SK-N-SH (cell line): ENCODE measurements around the gene SH3TC1. TPM values are rescaled to one million over a fixed set of nuclear protein-coding genes. Genes with fewer than 3 reads are reported as not detected.

Experiments
- CTCF ChIA-PET: fragments of 300-600, 350-600 bp; formaldehyde crosslinking; extraction: SDS; loops from one replicate; lab custom pipeline; 2021; lab: Yijun Ruan, JAX
- POLR2A ChIA-PET: fragments of 350-600 bp; sonication (Branson Sonifier 250); formaldehyde crosslinking; extraction: SDS; loops from one replicate; lab custom pipeline; 2020; ENCODE audit warnings: antibody characterized with exemption, inconsistent platforms; lab: Yijun Ruan, JAX
- DNase-seq: peaks from one replicate; pipeline ENCODE4 v3.0.0; 2012
- H2AFZ ChIP-seq: fragments of 200-600 bp; sonication (generic); 2 replicates; pipeline ENCODE4 v1.8.1; 2016; ENCODE audit warnings: antibody characterized with exemption, mild to moderate bottlenecking, low read depth
- H3F3A ChIP-seq: fragments of 200-600 bp; sonication (generic); replicated peaks from 2 replicates; pipeline ENCODE3; 2016; ENCODE audit warnings: antibody characterized with exemption, mild to moderate bottlenecking; ENCODE audit not compliant: insufficient read depth
- H3K27ac ChIP-seq, 2 experiments: fragments of 200-500 bp in 1 of 2; fragments of 200-600 bp in 1 of 2; sonication (Bioruptor generic) in 1 of 2; sonication (generic), shearing (Covaris generic) in 1 of 2; 2 replicates each; pipeline versions ENCODE4 v1.5.1 to v1.6.1; 2014 to 2016; ENCODE audit warnings: low read depth in 2 of 2, inconsistent platforms in 1 of 2, low read length in 1 of 2, mild to moderate bottlenecking in 1 of 2, mixed read lengths in 1 of 2
- H3K27me3 ChIP-seq: fragments of 200-600 bp; sonication (generic), shearing (Covaris generic); 2 replicates; pipeline ENCODE4 v1.6.1; 2016; ENCODE audit warnings: mixed run types; ENCODE audit not compliant: insufficient read depth
- H3K36me3 ChIP-seq, 2 experiments: fragments of 200-500 bp in 1 of 2; fragments of 200-600 bp in 1 of 2; sonication (Bioruptor generic) in 1 of 2; sonication (generic) in 1 of 2; replicated peaks in 1 of 2; 2 replicates each; pipeline versions ENCODE3 to v1.5.1; 2014 to 2016; ENCODE audit warnings: low read length in 1 of 2, mild to moderate bottlenecking in 1 of 2; ENCODE audit not compliant: insufficient read depth in 2 of 2, control insufficient read depth in 1 of 2
- H3K4me1 ChIP-seq, 2 experiments: fragments of 200-500 bp in 1 of 2; fragments of 200-600 bp in 1 of 2; sonication (Bioruptor generic) in 1 of 2; sonication (generic), shearing (Covaris generic) in 1 of 2; 2 replicates each; pipeline versions ENCODE4 v1.5.1 to v1.6.1; 2014 to 2016; ENCODE audit warnings: low read depth in 1 of 2, low read length in 1 of 2, mixed run types in 1 of 2; ENCODE audit not compliant: insufficient read depth in 2 of 2, control insufficient read depth in 1 of 2
- H3K4me2 ChIP-seq: fragments of 200-600 bp; sonication (generic), shearing (Covaris generic); 2 replicates; pipeline ENCODE4 v1.6.1; 2017; ENCODE audit warnings: mixed run types
- H3K4me3 ChIP-seq, 2 experiments: fragments of 200-500 bp in 1 of 2; fragments of 200-600 bp in 1 of 2; sonication (Bioruptor generic) in 1 of 2; sonication (generic), shearing (Covaris generic) in 1 of 2; 2 replicates each; pipeline versions ENCODE4 v1.5.1 to v1.8.1; 2014 to 2016; ENCODE audit warnings: low read depth in 2 of 2, inconsistent platforms in 1 of 2, low read length in 1 of 2, mild to moderate bottlenecking in 1 of 2, mixed read lengths in 1 of 2, moderate library complexity in 1 of 2
- H3K79me2 ChIP-seq: fragments of 200-600 bp; sonication (generic); 2 replicates; pipeline ENCODE4 v1.8.1; 2017; ENCODE audit warnings: mild to moderate bottlenecking; ENCODE audit not compliant: insufficient read depth
- H3K9ac ChIP-seq: fragments of 200-600 bp; sonication (generic); 2 replicates; pipeline ENCODE4 v1.6.1; 2017; ENCODE audit warnings: mixed run types
- H3K9me2 ChIP-seq: fragments of 200-600 bp; sonication (generic); 2 replicates; pipeline ENCODE4 v1.6.1; 2017; ENCODE audit warnings: mixed run types
- H3K9me3 ChIP-seq: fragments of 200-600 bp; sonication (generic); 2 replicates; pipeline ENCODE4 v1.6.1; 2017; ENCODE audit warnings: mixed run types, mild to moderate bottlenecking, moderate library complexity
- H4K20me1 ChIP-seq: fragments of 200-600 bp; sonication (generic); 2 replicates; pipeline ENCODE4 v1.6.1; 2017; ENCODE audit warnings: mild to moderate bottlenecking, mixed run types; ENCODE audit not compliant: insufficient read depth
- CTCF ChIP-seq: fragments of 200-600 bp; sonication (generic); IDR thresholded peaks from 2 replicates; pipeline ENCODE4 v1.6.1; 2017; ENCODE audit warnings: antibody characterized with exemption, mild to moderate bottlenecking, moderate library complexity
- EP300 ChIP-seq, 2 experiments: IDR thresholded peaks; 2 replicates each; pipeline versions ENCODE4 v1.4.0 to v1.6.1; 2012; ENCODE audit warnings: borderline replicate concordance in 1 of 2, low read depth in 1 of 2, low read length in 1 of 2
- FOSL2 ChIP-seq: IDR thresholded peaks from 2 replicates; pipeline ENCODE4 v1.4.0; 2012; ENCODE audit warnings: low read depth, mild to moderate bottlenecking, moderate library complexity, borderline replicate concordance
- FOXJ3 ChIP-seq: sonication (generic); formaldehyde crosslinking; IDR thresholded peaks from 2 replicates; pipeline ENCODE4 v1.5.1; 2020; ENCODE audit warnings: mild to moderate bottlenecking, missing genetic modification reagents
- MXI1 ChIP-seq: IDR thresholded peaks from 2 replicates; pipeline ENCODE4 v1.6.1; 2012; ENCODE audit warnings: mild to moderate bottlenecking, low read depth, low read length, improper control_type of control experiment
- NFIC ChIP-seq: IDR thresholded peaks from 2 replicates; pipeline ENCODE4 v1.4.0; 2012; ENCODE audit warnings: borderline replicate concordance
- NRF1 ChIP-seq: IDR thresholded peaks from 2 replicates; pipeline ENCODE4 v1.6.1; 2012; ENCODE audit warnings: low read depth, mild to moderate bottlenecking, low read length
- POLR2AphosphoS5 ChIP-seq: IDR thresholded peaks from 2 replicates; pipeline ENCODE4 v1.6.1; 2012; ENCODE audit warnings: low read depth, low read length
- RAD21 ChIP-seq: IDR thresholded peaks from 2 replicates; pipeline ENCODE4 v1.6.1; 2012; ENCODE audit warnings: mild to moderate bottlenecking, low read length
- REST ChIP-seq: IDR thresholded peaks from 2 replicates; pipeline ENCODE4 v1.6.1; 2012; ENCODE audit warnings: mild to moderate bottlenecking, low read depth, low read length, moderate library complexity
- SMC3 ChIP-seq: IDR thresholded peaks from 2 replicates; pipeline ENCODE4 v1.6.1; 2012; ENCODE audit warnings: low read depth, low read length, improper control_type of control experiment
- USF2 ChIP-seq: fragments of 150-350 bp; IDR thresholded peaks from 2 replicates; pipeline ENCODE4 v1.6.1; 2017; ENCODE audit warnings: antibody characterized with exemption, low read length, low read depth, borderline replicate concordance
- WGBS: methylation state at CpG from one replicate; pipeline ENCODE4 v1.1.6; 2017; ENCODE audit warnings: low lambda C conversion rate; 5-methylcytosine and 5-hydroxymethylcytosine counted together
- polyA plus RNA-seq, 3 experiments: library from polyadenylated mRNA; depleted of rRNA; stranded (reverse); fragments of >200 nt; gene quantifications; 2 replicates each; pipeline ENCODE4 v1.2.3, GENCODE V29; 2012

Gene SH3TC1
- polyA plus RNA-seq, 1 of the 3 experiments (the other 2 are of a cell fraction), result 2.7 TPM

- Histone ChIP-seq H3K36me3 (no peaks in the 10 kb centered on the region), H3K27ac (no peak overlapping the region), H3K4me3 (no peak overlapping the region), H2AFZ (no peak overlapping the region), H3K9ac (no peak overlapping the region), H3K4me1 (no peaks in the 10 kb centered on the region), H3K9me2 (no peaks in the 10 kb centered on the region), H3K4me2 (no peak overlapping the region), H3K9me3 (no peaks in the 10 kb centered on the region), H3F3A (no peaks in the 10 kb centered on the region), H3K79me2 (no peaks in the 10 kb centered on the region), H4K20me1 (no peaks in the 10 kb centered on the region), H3K27me3 (0 out of 2 replicates have a peak, but pooled peaks cover 6% of the 10 kb centered on the region)
- POLR2A ChIA-PET, result no interaction called here
- 44% methylated on average over 5 of the region's 5 CpGs for WGBS
- CTCF ChIA-PET, result interaction anchor here (1.0 to 2.5 kb wide), 2 partner anchors 8 to 16 kb away, joined by 3 to 18 read pairs; no protein-coding TSS in a partner anchor
- TF ChIP-seq FOXJ3 (CRISPR knock-in tag), result no peak
- no peak for TF ChIP-seq EP300 (IDR thresholded peaks at IDR 0.05; ENCODE audit: borderline replicate concordance in 1 of 2, low read depth in 1 of 2, low read length in 1 of 2)
- TF ChIP-seq NRF1, result no peak
- TF ChIP-seq RAD21, result no peak
- no peak for TF ChIP-seq SMC3
- TF ChIP-seq NFIC, result no peak
- no peak for TF ChIP-seq CTCF
- no peak for TF ChIP-seq USF2
- DNase-seq, result no peak
These were observed 30.1 kb upstream of the SH3TC1 start for GRCh38 chr4:8168832-8169598.

- no peak overlapping the region for H3K4me3 ChIP-seq
- 42% methylated on average over 2 of the region's 3 CpGs for WGBS
- no peaks in the 10 kb centered on the region for H4K20me1 ChIP-seq
- no peak overlapping the region for H3K9ac ChIP-seq
- no peaks in the 10 kb centered on the region for H3F3A ChIP-seq
- H3K79me2 ChIP-seq, result no peaks in the 10 kb centered on the region
- H3K27ac ChIP-seq, result no peak overlapping the region
- CTCF ChIA-PET, result interaction anchor here (1.0 to 1.1 kb wide), 2 partner anchors 29 to 154 kb away, joined by 3 to 4 read pairs; partner anchors contain the start of gene SH3TC1
- H2AFZ ChIP-seq, result no peak overlapping the region
- no peaks in the 10 kb centered on the region for H3K4me1 ChIP-seq
- no peak overlapping the region for H3K4me2 ChIP-seq
- no peaks in the 10 kb centered on the region for H3K9me3 ChIP-seq
- H3K27me3 ChIP-seq, result 0 out of 2 replicates have a peak, but pooled peaks cover 6% of the 10 kb centered on the region
- TF ChIP-seq MXI1, result no peak
- TF ChIP-seq FOSL2, result no peak
- no peak for TF ChIP-seq REST
- no peak for TF ChIP-seq POLR2AphosphoS5
- no peak for DNase-seq
- POLR2A ChIA-PET, result no interaction called here
- no peaks in the 10 kb centered on the region for H3K36me3 ChIP-seq
- H3K9me2 ChIP-seq, result no peaks in the 10 kb centered on the region
These were observed 29.3 kb upstream of the SH3TC1 start for GRCh38 chr4:8169763-8170162.
